ENCODE measurements around the gene CRIM1.
"Not testable (repeated sequence)": the region's sequence is repeated elsewhere in the genome, so short reads cannot be mapped to it uniquely, and the experiment has no call there.

CRIM1 gene

DNA sequence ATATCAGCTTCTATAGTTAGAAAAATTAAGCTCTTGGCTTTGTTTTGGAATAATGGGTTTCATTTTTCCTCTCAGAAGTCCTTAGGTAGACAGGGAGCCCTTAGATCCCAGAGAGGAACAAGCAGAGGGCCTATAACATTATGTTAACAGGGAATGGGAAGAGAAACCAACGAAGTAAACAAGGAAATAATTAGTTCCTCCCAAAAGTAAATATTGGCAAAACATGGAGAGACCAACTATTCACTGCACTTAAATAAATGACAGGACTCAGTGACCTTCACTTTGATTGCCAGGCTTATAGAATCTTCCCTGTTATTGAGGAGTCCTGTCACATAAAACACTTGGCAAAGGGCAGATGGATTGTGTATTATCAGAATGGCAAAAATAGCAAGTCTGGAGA lies 5.3 kb downstream of the CRIM1 start:
- no peak overlapping the region for H3K27ac ChIP-seq (ENCODE audit: low read depth, low read length)
- H3K9me3 ChIP-seq (ENCODE audit: control insufficient read depth in 1 of 2, low read length in 2 of 2), result no peaks in the 10 kb centered on the region
- H3K9ac ChIP-seq (ENCODE audit: low read depth in 1 of 2, low read length in 2 of 2), result no peak overlapping the region
- no peaks in the 10 kb centered on the region for H3K36me3 ChIP-seq (ENCODE audit: control insufficient read depth in 1 of 2, insufficient read depth in 2 of 2, low read length in 2 of 2)
- no peaks in the 10 kb centered on the region for H3K27me3 ChIP-seq (ENCODE audit: control insufficient read depth in 1 of 2, insufficient read depth in 2 of 2, low read length in 2 of 2)
- H3K4me1 ChIP-seq (ENCODE audit: control insufficient read depth in 1 of 2, insufficient read depth in 2 of 2, low read length in 2 of 2), result peaks cover 25 to 35% of the 10 kb centered on the region in 2 donors
- H3K4me3 ChIP-seq (ENCODE audit: low read depth in 1 of 2, low read length in 2 of 2), result no peak overlapping the region

DNA sequence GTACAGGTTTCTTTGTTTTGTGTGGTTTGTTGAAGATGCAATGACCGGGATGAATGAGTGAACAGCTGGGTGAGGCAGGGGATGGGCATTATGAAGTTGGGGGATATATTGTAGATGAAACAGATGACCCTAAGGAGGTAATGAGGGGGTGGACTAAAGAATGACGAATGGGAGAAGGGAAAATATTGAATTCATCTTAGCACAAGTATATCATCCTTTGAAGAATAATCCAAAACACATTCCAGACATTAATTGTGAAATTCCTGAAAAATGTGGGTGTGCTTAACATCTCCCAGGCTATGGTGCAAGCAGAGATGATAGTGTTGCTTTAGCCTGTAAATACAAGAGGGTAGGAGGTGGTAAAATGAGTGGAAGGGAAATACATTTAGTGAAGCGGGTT lies 5.8 kb downstream of the CRIM1 start:
- H3K4me3 ChIP-seq (ENCODE audit: low read depth in 1 of 2, low read length in 2 of 2), result no peak overlapping the region
- H3K9ac ChIP-seq (ENCODE audit: low read depth in 1 of 2, low read length in 2 of 2), result no peak overlapping the region
- no peaks in the 10 kb centered on the region for H3K36me3 ChIP-seq (ENCODE audit: control insufficient read depth in 1 of 2, insufficient read depth in 2 of 2, low read length in 2 of 2)
- no peak overlapping the region for H3K27ac ChIP-seq (ENCODE audit: low read depth, low read length)
- no peaks in the 10 kb centered on the region for H3K9me3 ChIP-seq (ENCODE audit: control insufficient read depth in 1 of 2, low read length in 2 of 2)
- H3K4me1 ChIP-seq (ENCODE audit: control insufficient read depth in 1 of 2, insufficient read depth in 2 of 2, low read length in 2 of 2), result peaks cover 25 to 37% of the 10 kb centered on the region in 2 donors
- no peaks in the 10 kb centered on the region for H3K27me3 ChIP-seq (ENCODE audit: control insufficient read depth in 1 of 2, insufficient read depth in 2 of 2, low read length in 2 of 2)

DNA sequence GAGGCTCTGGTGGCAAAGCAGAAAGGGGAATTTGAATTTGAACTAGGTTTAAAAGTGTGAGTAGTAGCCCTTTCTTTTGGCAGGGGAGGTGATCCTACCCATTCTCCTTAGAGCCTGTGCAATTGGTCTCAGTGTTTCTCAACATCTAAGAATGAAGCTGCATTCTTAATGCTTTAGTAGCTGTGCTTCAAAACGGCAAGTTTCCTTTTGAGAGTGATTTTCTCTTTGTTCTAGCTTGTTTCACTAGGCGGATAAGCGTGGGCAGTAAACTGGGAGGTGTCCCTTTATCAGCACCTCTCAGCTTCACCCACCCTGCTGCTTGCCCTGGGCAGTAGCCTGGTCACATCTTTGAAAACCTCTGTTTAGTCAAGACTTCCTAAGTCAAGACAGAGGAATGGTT lies 6.7 kb downstream of the CRIM1 start:
- H3K27ac ChIP-seq (ENCODE audit: low read depth, low read length), result no peak overlapping the region
- no peak overlapping the region for H3K9ac ChIP-seq (ENCODE audit: low read depth in 1 of 2, low read length in 2 of 2)
- no peaks in the 10 kb centered on the region for H3K36me3 ChIP-seq (ENCODE audit: control insufficient read depth in 1 of 2, insufficient read depth in 2 of 2, low read length in 2 of 2)
- no peak overlapping the region for H3K4me3 ChIP-seq (ENCODE audit: low read depth in 1 of 2, low read length in 2 of 2)
- no peaks in the 10 kb centered on the region for H3K9me3 ChIP-seq (ENCODE audit: control insufficient read depth in 1 of 2, low read length in 2 of 2)
- H3K4me1 ChIP-seq (ENCODE audit: control insufficient read depth in 1 of 2, insufficient read depth in 2 of 2, low read length in 2 of 2), result peaks cover 27 to 40% of the 10 kb centered on the region in 2 donors
- no peaks in the 10 kb centered on the region for H3K27me3 ChIP-seq (ENCODE audit: control insufficient read depth in 1 of 2, insufficient read depth in 2 of 2, low read length in 2 of 2)

DNA sequence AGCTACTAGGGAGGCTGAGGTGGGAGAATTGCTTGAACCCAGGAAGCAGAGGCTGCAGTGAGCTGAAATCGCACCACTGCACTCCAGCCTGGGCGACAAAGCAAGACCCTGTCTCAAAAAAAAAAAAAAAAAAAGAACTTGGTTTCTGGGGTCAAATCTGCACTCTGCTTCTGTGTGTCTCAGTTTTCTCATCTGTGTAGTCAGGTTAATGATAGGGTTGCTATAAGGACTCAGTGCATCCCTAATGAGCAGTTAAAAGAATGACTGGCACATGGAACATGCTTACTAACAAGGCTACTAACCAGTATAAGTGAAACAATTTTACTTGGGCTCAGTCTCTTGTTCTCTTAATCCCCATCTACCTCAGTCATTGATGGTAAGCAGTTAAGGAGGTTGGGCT lies 7.5 kb downstream of the CRIM1 start:
- not testable (repeated sequence) for H3K4me3 ChIP-seq (ENCODE audit: low read depth in 1 of 2, low read length in 2 of 2); H3K9me3 ChIP-seq (ENCODE audit: control insufficient read depth in 1 of 2, low read length in 2 of 2); H3K27me3 ChIP-seq (ENCODE audit: control insufficient read depth in 1 of 2, insufficient read depth in 2 of 2, low read length in 2 of 2); H3K27ac ChIP-seq (ENCODE audit: low read depth, low read length); H3K36me3 ChIP-seq (ENCODE audit: control insufficient read depth in 1 of 2, insufficient read depth in 2 of 2, low read length in 2 of 2); H3K9ac ChIP-seq (ENCODE audit: low read depth in 1 of 2, low read length in 2 of 2)
- peaks cover 27 to 44% of the 10 kb centered on the region in 2 donors for H3K4me1 ChIP-seq (ENCODE audit: control insufficient read depth in 1 of 2, insufficient read depth in 2 of 2, low read length in 2 of 2)

DNA sequence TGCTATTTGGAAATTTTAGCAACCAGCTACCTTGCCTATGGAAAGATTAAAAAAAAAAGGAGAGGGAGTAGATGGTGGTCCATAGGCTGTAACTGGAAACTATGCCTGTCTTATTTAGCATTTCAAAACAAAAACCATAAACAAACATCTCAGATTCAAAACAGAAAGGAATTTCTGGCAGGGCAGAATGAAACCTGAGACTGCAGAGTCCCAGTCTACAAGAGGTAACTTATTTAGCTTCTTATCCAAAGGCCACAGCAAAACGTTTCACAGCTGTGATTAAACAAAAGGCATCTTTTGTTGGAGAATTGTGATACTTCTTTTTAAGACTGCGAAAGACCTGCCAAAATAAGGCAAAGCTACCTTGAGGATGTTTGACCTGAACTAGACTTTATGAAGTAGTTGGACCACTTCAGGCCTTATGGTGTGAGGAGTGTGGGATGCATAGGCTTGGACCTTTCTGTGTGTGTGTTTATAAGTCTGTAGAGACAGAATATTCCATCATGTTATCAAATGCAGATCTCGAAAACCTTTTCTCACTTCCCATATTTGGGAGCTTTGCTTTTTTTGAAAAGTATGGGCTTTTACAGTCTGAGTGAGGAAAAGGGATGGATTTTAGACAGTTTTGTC lies 11.0 kb downstream of the CRIM1 start:
- Histone ChIP-seq H3K36me3 (ENCODE audit: control insufficient read depth in 1 of 2, insufficient read depth in 2 of 2, low read length in 2 of 2) (no peaks in the 10 kb centered on the region), H3K4me3 (ENCODE audit: low read depth in 1 of 2, low read length in 2 of 2) (no peak overlapping the region), H3K4me1 (ENCODE audit: control insufficient read depth in 1 of 2, insufficient read depth in 2 of 2, low read length in 2 of 2) (peaks cover 23 to 36% of the 10 kb centered on the region in 2 donors), H3K9ac (ENCODE audit: low read depth in 1 of 2, low read length in 2 of 2) (no peak overlapping the region), H3K9me3 (ENCODE audit: control insufficient read depth in 1 of 2, low read length in 2 of 2) (no peaks in the 10 kb centered on the region), H3K27me3 (ENCODE audit: control insufficient read depth in 1 of 2, insufficient read depth in 2 of 2, low read length in 2 of 2) (no peaks in the 10 kb centered on the region), H3K27ac (ENCODE audit: low read depth, low read length) (no peak overlapping the region)

DNA sequence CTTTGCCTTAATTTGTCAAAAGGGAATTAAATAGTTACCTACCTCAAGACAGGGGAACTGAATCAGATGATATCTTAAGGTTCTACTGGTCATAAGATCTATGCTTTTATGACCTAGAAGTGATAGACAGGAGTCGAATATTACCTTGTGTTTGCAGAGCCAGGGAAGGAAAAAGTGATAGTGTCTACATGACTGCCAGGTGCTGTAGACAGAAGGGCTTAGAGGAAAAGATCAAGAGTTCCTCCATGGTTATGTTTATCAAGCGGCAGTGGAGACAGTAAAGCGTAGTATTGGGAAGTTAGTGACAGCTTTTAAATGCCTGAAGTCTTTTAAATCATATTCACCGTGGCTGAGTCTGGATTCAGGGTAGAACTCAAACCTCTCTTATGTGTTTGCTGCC lies 11.9 kb downstream of the CRIM1 start:
- H3K4me1 ChIP-seq (ENCODE audit: control insufficient read depth in 1 of 2, insufficient read depth in 2 of 2, low read length in 2 of 2), result peaks cover 27 to 36% of the 10 kb centered on the region in 2 donors
- no peaks in the 10 kb centered on the region for H3K9me3 ChIP-seq (ENCODE audit: control insufficient read depth in 1 of 2, low read length in 2 of 2)
- no peak overlapping the region for H3K27ac ChIP-seq (ENCODE audit: low read depth, low read length)
- no peak overlapping the region for H3K4me3 ChIP-seq (ENCODE audit: low read depth in 1 of 2, low read length in 2 of 2)
- no peaks in the 10 kb centered on the region for H3K36me3 ChIP-seq (ENCODE audit: control insufficient read depth in 1 of 2, insufficient read depth in 2 of 2, low read length in 2 of 2)
- H3K9ac ChIP-seq (ENCODE audit: low read depth in 1 of 2, low read length in 2 of 2), result no peak overlapping the region
- H3K27me3 ChIP-seq (ENCODE audit: control insufficient read depth in 1 of 2, insufficient read depth in 2 of 2, low read length in 2 of 2), result no peaks in the 10 kb centered on the region

DNA sequence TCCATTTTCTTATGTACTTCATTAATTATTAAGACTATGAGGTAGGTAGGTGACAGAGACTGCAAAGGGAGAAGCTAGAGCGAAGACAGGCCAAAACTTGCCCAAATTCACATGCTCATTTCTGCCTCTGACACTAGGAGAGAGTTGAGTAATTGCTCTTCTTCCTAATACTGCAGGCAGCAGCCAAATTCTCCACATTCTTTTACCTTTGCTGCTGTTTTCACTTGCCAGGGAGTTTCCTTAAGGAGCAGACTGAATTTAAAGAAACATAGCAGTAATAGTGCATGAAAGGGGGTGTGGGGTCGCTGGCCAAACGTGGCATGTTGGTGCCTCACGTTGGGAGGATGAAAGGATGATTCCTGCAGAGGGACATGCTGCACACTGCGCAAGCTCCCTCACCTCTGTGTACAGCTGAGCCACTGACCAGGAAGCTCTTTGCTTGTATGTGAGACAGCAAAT lies 12.3 kb downstream of the CRIM1 start:
- Histone ChIP-seq H3K9ac (ENCODE audit: low read depth in 1 of 2, low read length in 2 of 2) (no peak overlapping the region), H3K9me3 (ENCODE audit: control insufficient read depth in 1 of 2, low read length in 2 of 2) (no peaks in the 10 kb centered on the region), H3K4me3 (ENCODE audit: low read depth in 1 of 2, low read length in 2 of 2) (peak overlapping the region in 1 of 2 donors; percentile 4), H3K4me1 (ENCODE audit: control insufficient read depth in 1 of 2, insufficient read depth in 2 of 2, low read length in 2 of 2) (peaks cover 31 to 40% of the 10 kb centered on the region in 2 donors), H3K27me3 (ENCODE audit: control insufficient read depth in 1 of 2, insufficient read depth in 2 of 2, low read length in 2 of 2) (no peaks in the 10 kb centered on the region), H3K27ac (ENCODE audit: low read depth, low read length) (no peak overlapping the region), H3K36me3 (ENCODE audit: control insufficient read depth in 1 of 2, insufficient read depth in 2 of 2, low read length in 2 of 2) (no peaks in the 10 kb centered on the region)

DNA sequence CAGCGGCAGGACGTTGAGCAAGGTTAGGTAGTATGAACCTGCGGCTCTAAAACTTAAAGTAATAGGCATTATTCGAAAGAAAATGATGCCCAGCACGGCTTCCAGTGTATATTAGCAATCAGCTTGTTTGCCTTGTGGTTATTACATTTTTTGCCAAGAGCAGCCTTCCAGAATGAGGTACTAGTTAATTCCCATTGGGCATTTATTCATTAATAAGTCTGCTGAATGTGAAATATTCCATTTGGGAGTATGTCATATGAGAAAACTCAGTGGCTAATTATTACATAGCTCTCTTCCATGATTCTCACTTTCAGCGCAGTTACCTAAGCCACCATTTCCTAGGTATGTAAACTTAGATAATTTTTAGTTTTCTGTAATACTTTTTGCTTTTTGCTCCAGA lies 12.9 kb downstream of the CRIM1 start:
- no peaks in the 10 kb centered on the region for H3K27me3 ChIP-seq (ENCODE audit: control insufficient read depth in 1 of 2, insufficient read depth in 2 of 2, low read length in 2 of 2)
- H3K4me3 ChIP-seq (ENCODE audit: low read depth in 1 of 2, low read length in 2 of 2), result peak overlapping the region in 1 of 2 donors; percentile 4
- no peak overlapping the region for H3K9ac ChIP-seq (ENCODE audit: low read depth in 1 of 2, low read length in 2 of 2)
- H3K36me3 ChIP-seq (ENCODE audit: control insufficient read depth in 1 of 2, insufficient read depth in 2 of 2, low read length in 2 of 2), result no peaks in the 10 kb centered on the region
- peaks cover 36 to 45% of the 10 kb centered on the region in 2 donors for H3K4me1 ChIP-seq (ENCODE audit: control insufficient read depth in 1 of 2, insufficient read depth in 2 of 2, low read length in 2 of 2)
- no peak overlapping the region for H3K27ac ChIP-seq (ENCODE audit: low read depth, low read length)
- no peaks in the 10 kb centered on the region for H3K9me3 ChIP-seq (ENCODE audit: control insufficient read depth in 1 of 2, low read length in 2 of 2)

DNA sequence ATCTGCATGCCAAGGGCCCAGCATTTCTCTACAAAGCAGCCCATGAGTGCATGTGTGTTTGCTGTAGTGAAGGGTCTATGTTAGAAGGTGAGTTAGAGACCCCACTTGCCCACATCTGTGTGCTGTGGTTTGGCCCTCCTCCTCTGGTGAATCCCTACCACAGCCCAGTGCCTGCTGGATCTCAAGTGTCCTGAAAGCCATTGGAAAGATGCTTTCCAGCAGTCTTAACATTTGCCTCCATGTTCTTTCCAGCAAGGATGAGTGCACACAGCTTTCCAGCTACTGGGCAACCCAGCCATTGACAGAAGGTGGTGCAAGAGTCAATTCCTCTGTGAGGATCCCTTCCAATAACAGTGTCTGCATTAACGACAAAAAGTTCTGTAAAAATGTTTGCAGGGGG lies 13.6 kb downstream of the CRIM1 start:
- Histone ChIP-seq H3K36me3 (ENCODE audit: control insufficient read depth in 1 of 2, insufficient read depth in 2 of 2, low read length in 2 of 2) (no peaks in the 10 kb centered on the region), H3K4me1 (ENCODE audit: control insufficient read depth in 1 of 2, insufficient read depth in 2 of 2, low read length in 2 of 2) (peaks cover 40 to 52% of the 10 kb centered on the region in 2 donors), H3K4me3 (ENCODE audit: low read depth in 1 of 2, low read length in 2 of 2) (no peak overlapping the region), H3K27me3 (ENCODE audit: control insufficient read depth in 1 of 2, insufficient read depth in 2 of 2, low read length in 2 of 2) (no peaks in the 10 kb centered on the region), H3K9ac (ENCODE audit: low read depth in 1 of 2, low read length in 2 of 2) (no peak overlapping the region), H3K9me3 (ENCODE audit: control insufficient read depth in 1 of 2, low read length in 2 of 2) (no peaks in the 10 kb centered on the region), H3K27ac (ENCODE audit: low read depth, low read length) (no peak overlapping the region)

DNA sequence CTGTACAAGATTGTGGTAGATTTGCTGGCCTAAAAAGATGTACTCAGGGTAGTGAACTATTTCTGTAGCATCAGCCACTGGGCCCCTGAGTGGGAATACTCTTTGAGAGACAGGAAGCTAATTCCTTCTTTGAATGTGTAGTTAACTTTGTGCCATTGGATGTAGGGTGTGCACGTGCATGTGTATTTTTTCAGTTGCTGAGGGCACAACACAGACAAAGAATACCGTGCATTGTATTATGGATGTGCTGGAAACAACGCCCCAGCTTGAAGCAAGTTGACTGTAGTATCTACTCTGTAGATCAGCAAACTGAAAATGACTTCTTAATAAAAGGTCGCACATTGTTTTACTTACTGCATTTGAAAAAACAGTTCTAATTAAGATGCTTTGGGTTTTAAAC lies 14.1 kb downstream of the CRIM1 start:
- no peaks in the 10 kb centered on the region for H3K9me3 ChIP-seq (ENCODE audit: control insufficient read depth in 1 of 2, low read length in 2 of 2)
- H3K4me3 ChIP-seq (ENCODE audit: low read depth in 1 of 2, low read length in 2 of 2), result no peak overlapping the region
- H3K4me1 ChIP-seq (ENCODE audit: control insufficient read depth in 1 of 2, insufficient read depth in 2 of 2, low read length in 2 of 2), result peaks cover 40 to 54% of the 10 kb centered on the region in 2 donors

More for the DNA sequence above, 14.1 kb downstream of the CRIM1 start:
- no peak overlapping the region for H3K9ac ChIP-seq (ENCODE audit: low read depth in 1 of 2, low read length in 2 of 2)
- H3K27me3 ChIP-seq (ENCODE audit: control insufficient read depth in 1 of 2, insufficient read depth in 2 of 2, low read length in 2 of 2), result no peaks in the 10 kb centered on the region
- H3K36me3 ChIP-seq (ENCODE audit: control insufficient read depth in 1 of 2, insufficient read depth in 2 of 2, low read length in 2 of 2), result no peaks in the 10 kb centered on the region
- H3K27ac ChIP-seq (ENCODE audit: low read depth, low read length), result no peak overlapping the region

All from duodenal mucosa (tissue), 2 donors.